IPS-15b (cell line): ENCODE results near the gene RABGAP1L.
"Not testable (repeated sequence)": the region's sequence is repeated elsewhere in the genome, so short reads cannot be mapped to it uniquely, and the experiment has no call there.

Source experiments
- H3K27me3 ChIP-seq: one replicate; pipeline ENCODE4 v1.6.1; 2013; ENCODE audit warnings: low read length; ENCODE audit not compliant: control insufficient read depth, insufficient read depth
- H3K36me3 ChIP-seq: one replicate; pipeline ENCODE4 v1.6.1; 2013; ENCODE audit warnings: low read length; ENCODE audit not compliant: control insufficient read depth, insufficient read depth
- H3K4me1 ChIP-seq: one replicate; pipeline ENCODE4 v1.6.1; 2013; ENCODE audit warnings: mild to moderate bottlenecking, low read length; ENCODE audit not compliant: control insufficient read depth, insufficient read depth
- H3K4me3 ChIP-seq: one replicate; pipeline ENCODE4 v1.5.1; 2013; ENCODE audit warnings: low read depth, low read length
- H3K9ac ChIP-seq: one replicate; pipeline ENCODE4 v1.6.1; 2013; ENCODE audit warnings: low read depth, mild to moderate bottlenecking, low read length
- H3K9me3 ChIP-seq: one replicate; pipeline ENCODE4 v1.6.1; 2013; ENCODE audit warnings: mild to moderate bottlenecking, low read length; ENCODE audit not compliant: control insufficient read depth, insufficient read depth

Gene RABGAP1L

GRCh38 chr1:174497478-174497877, 338.2 kb downstream of the RABGAP1L start:
- no peak overlapping the region for H3K4me3 ChIP-seq
- no peaks in the 10 kb centered on the region for H3K4me1 ChIP-seq
- H3K36me3 ChIP-seq = no peaks in the 10 kb centered on the region
- H3K27me3 ChIP-seq = no peaks in the 10 kb centered on the region
- H3K9ac ChIP-seq = no peak overlapping the region
- no peaks in the 10 kb centered on the region for H3K9me3 ChIP-seq

GRCh38 chr1:174516755-174517154, 357.4 kb downstream of the RABGAP1L start:
- H3K4me3 ChIP-seq = not testable (repeated sequence)

GRCh38 chr1:174519844-174520243, 360.5 kb downstream of the RABGAP1L start:
- H3K36me3 ChIP-seq = no peaks in the 10 kb centered on the region
- H3K27me3 ChIP-seq = no peaks in the 10 kb centered on the region
- H3K4me3 ChIP-seq = no peak overlapping the region
- no peak overlapping the region for H3K9ac ChIP-seq
- H3K4me1 ChIP-seq = no peaks in the 10 kb centered on the region
- no peaks in the 10 kb centered on the region for H3K9me3 ChIP-seq

More at GRCh38 chr1:174516755-174517154, 357.4 kb downstream of the RABGAP1L start:
- H3K4me1 ChIP-seq, H3K9ac ChIP-seq, H3K27me3 ChIP-seq, H3K36me3 ChIP-seq, H3K9me3 ChIP-seq: not testable (repeated sequence)

- Histone ChIP-seq H3K4me1 (no peaks in the 10 kb centered on the region), H3K36me3 (no peaks in the 10 kb centered on the region), H3K27me3 (no peaks in the 10 kb centered on the region), H3K4me3 (no peak overlapping the region), H3K9ac (no peak overlapping the region), H3K9me3 (no peaks in the 10 kb centered on the region)
These were observed 372.4 kb downstream of the RABGAP1L start for GRCh38 chr1:174531751-174532150.

- H3K27me3 ChIP-seq = no peaks in the 10 kb centered on the region
- no peak overlapping the region for H3K4me3 ChIP-seq
- H3K9me3 ChIP-seq = no peaks in the 10 kb centered on the region
- no peaks in the 10 kb centered on the region for H3K36me3 ChIP-seq
- H3K4me1 ChIP-seq = no peaks in the 10 kb centered on the region
- no peak overlapping the region for H3K9ac ChIP-seq
These were observed 375.5 kb downstream of the RABGAP1L start for GRCh38 chr1:174534789-174535188.

GRCh38 chr1:174535207-174535606, 375.9 kb downstream of the RABGAP1L start:
- Histone ChIP-seq H3K36me3 (no peaks in the 10 kb centered on the region), H3K4me3 (no peak overlapping the region), H3K9me3 (no peaks in the 10 kb centered on the region), H3K9ac (no peak overlapping the region), H3K4me1 (no peaks in the 10 kb centered on the region), H3K27me3 (no peaks in the 10 kb centered on the region)

- H3K4me3 ChIP-seq, H3K36me3 ChIP-seq, H3K9ac ChIP-seq, H3K9me3 ChIP-seq, H3K27me3 ChIP-seq, H3K4me1 ChIP-seq: not testable (repeated sequence)
These were observed 384.1 kb downstream of the RABGAP1L start for GRCh38 chr1:174543421-174543820.

- Histone ChIP-seq H3K27me3 (no peaks in the 10 kb centered on the region), H3K4me3 (no peak overlapping the region), H3K36me3 (no peaks in the 10 kb centered on the region), H3K4me1 (no peaks in the 10 kb centered on the region), H3K9ac (no peak overlapping the region), H3K9me3 (peaks cover 3% of the 10 kb centered on the region)
These were observed 391.0 kb downstream of the RABGAP1L start for GRCh38 chr1:174550296-174550695.

- no peaks in the 10 kb centered on the region for H3K36me3 ChIP-seq
- H3K9me3 ChIP-seq = no peaks in the 10 kb centered on the region
- H3K9ac ChIP-seq = no peak overlapping the region
- H3K4me1 ChIP-seq = no peaks in the 10 kb centered on the region
- H3K27me3 ChIP-seq = no peaks in the 10 kb centered on the region
- no peak overlapping the region for H3K4me3 ChIP-seq
These were observed 397.1 kb downstream of the RABGAP1L start for GRCh38 chr1:174556392-174556791.

- Histone ChIP-seq H3K4me3 (no peak overlapping the region), H3K27me3 (no peaks in the 10 kb centered on the region), H3K9ac (no peak overlapping the region), H3K36me3 (no peaks in the 10 kb centered on the region), H3K4me1 (no peaks in the 10 kb centered on the region), H3K9me3 (no peaks in the 10 kb centered on the region)
These were observed 409.2 kb downstream of the RABGAP1L start for GRCh38 chr1:174568551-174568950.

GRCh38 chr1:174569240-174569639, 409.9 kb downstream of the RABGAP1L start:
- no peaks in the 10 kb centered on the region for H3K36me3 ChIP-seq
- no peaks in the 10 kb centered on the region for H3K9me3 ChIP-seq
- no peak overlapping the region for H3K9ac ChIP-seq
- H3K4me1 ChIP-seq = no peaks in the 10 kb centered on the region
- H3K4me3 ChIP-seq = no peak overlapping the region
- no peaks in the 10 kb centered on the region for H3K27me3 ChIP-seq

- H3K4me1 ChIP-seq = no peaks in the 10 kb centered on the region
- no peaks in the 10 kb centered on the region for H3K36me3 ChIP-seq
- H3K27me3 ChIP-seq = no peaks in the 10 kb centered on the region
- H3K4me3 ChIP-seq = no peak overlapping the region
- no peak overlapping the region for H3K9ac ChIP-seq
- peaks cover 4% of the 10 kb centered on the region for H3K9me3 ChIP-seq
These were observed 413.5 kb downstream of the RABGAP1L start for GRCh38 chr1:174572771-174573170.

- not testable (repeated sequence) for H3K27me3 ChIP-seq, H3K9ac ChIP-seq, H3K36me3 ChIP-seq, H3K4me3 ChIP-seq, H3K4me1 ChIP-seq, H3K9me3 ChIP-seq
These were observed 416.8 kb downstream of the RABGAP1L start for GRCh38 chr1:174576120-174576519.
